Stimulated activated effector memory CD8-positive, alpha-beta T cell treated with anti-CD3 and anti-CD28 coated beads, Interleukin-12 subunit alpha, Interleukin-12 subunit beta, amount 100 ng/mL, for 72 hours (primary cell): Measurements from ENCODE around the gene FAM229A.

Source experiments
- ATAC-seq: fragments of 150-1000 bp; cut with Tn5 transposase; 2 replicates; pipeline ENCODE4 v1.10.0; 2021
- DNase-seq, 2 donors: peaks; one replicate each; pipeline ENCODE4 v3.0.0; 2021 to 2022; ENCODE audit warnings: low spot score in 2 of 2
- H3K27ac Mint-ChIP-seq: one replicate; pipeline ENCODE4 v1.8.0; 2022; ENCODE audit warnings: mild to moderate bottlenecking, mixed read lengths
- H3K36me3 Mint-ChIP-seq: one replicate; pipeline ENCODE4 v1.8.0; 2022; ENCODE audit warnings: mild to moderate bottlenecking, mixed read lengths
- H3K4me1 Mint-ChIP-seq: one replicate; pipeline ENCODE4 v1.8.0; 2022; ENCODE audit warnings: mixed read lengths
- H3K4me3 Mint-ChIP-seq: one replicate; pipeline ENCODE4 v1.8.0; 2022; ENCODE audit warnings: mild to moderate bottlenecking, mixed read lengths
- H3K9me3 Mint-ChIP-seq: one replicate; pipeline ENCODE4 v1.8.0; 2022; ENCODE audit warnings: mixed read lengths

The FAM229A gene

GRCh38 chr1:32331549-32331948 lies 30.7 kb downstream of the FAM229A start:
- no peaks in the 10 kb centered on the region for H3K9me3 Mint-ChIP-seq
- H3K4me3 Mint-ChIP-seq = no peak overlapping the region
- ATAC-seq = no peak
- H3K4me1 Mint-ChIP-seq = peaks cover 25% of the 10 kb centered on the region
- H3K27ac Mint-ChIP-seq = peak overlapping the region; percentile 41
- peaks cover 81% of the 10 kb centered on the region for H3K36me3 Mint-ChIP-seq
- DNase-seq = no peak

DNA sequence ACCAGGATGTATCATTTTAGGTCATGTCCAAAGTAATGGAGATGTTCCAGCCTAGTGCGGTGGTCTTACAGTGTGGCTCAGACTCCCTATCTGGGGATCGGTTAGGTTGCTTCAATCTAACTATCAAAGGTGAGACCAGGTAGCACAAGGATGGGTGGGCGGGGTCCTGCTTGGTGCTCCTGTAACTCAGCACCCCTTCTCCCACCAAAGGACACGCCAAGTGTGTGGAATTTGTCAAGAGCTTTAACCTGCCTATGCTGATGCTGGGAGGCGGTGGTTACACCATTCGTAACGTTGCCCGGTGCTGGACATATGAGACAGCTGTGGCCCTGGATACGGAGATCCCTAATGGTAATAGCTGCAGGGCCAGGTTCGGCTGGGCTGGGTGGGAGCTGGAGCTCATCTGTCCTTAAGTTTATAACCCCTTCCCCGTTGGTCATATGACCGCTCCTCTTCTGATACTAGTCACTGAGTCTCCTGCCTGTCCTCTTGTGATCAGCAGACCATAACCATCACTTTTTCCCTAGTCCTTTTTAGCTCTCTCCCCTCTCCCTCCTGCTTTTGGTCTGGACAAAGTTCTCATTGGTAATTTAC lies 31.6 kb downstream of the FAM229A start:
- no peak overlapping the region for H3K27ac Mint-ChIP-seq
- peaks cover 24% of the 10 kb centered on the region for H3K4me1 Mint-ChIP-seq
- no peak overlapping the region for H3K4me3 Mint-ChIP-seq
- H3K9me3 Mint-ChIP-seq = no peaks in the 10 kb centered on the region
- peaks cover 89% of the 10 kb centered on the region for H3K36me3 Mint-ChIP-seq
- ATAC-seq (no peak), DNase-seq (no peak)

- H3K9me3 Mint-ChIP-seq = no peaks in the 10 kb centered on the region
- ATAC-seq (peak; percentile 31), DNase-seq (no peak)
- peaks cover 22% of the 10 kb centered on the region for H3K4me1 Mint-ChIP-seq
- no peak overlapping the region for H3K4me3 Mint-ChIP-seq
- peaks cover 93% of the 10 kb centered on the region for H3K36me3 Mint-ChIP-seq
- H3K27ac Mint-ChIP-seq = peak overlapping the region; percentile 50
These were observed 32.3 kb downstream of the FAM229A start for GRCh38 chr1:32329931-32330466.

- no peaks in the 10 kb centered on the region for H3K9me3 Mint-ChIP-seq
- H3K4me3 Mint-ChIP-seq = no peak overlapping the region
- peaks cover 92% of the 10 kb centered on the region for H3K36me3 Mint-ChIP-seq
- peaks cover 16% of the 10 kb centered on the region for H3K4me1 Mint-ChIP-seq
- ATAC-seq (no peak), DNase-seq (no peak)
- H3K27ac Mint-ChIP-seq = no peak overlapping the region
These were observed 35.1 kb downstream of the FAM229A start for GRCh38 chr1:32327204-32327603.

GRCh38 chr1:32321712-32322291 lies 40.5 kb downstream of the FAM229A start:
- peak overlapping the region; percentile 14 for H3K4me3 Mint-ChIP-seq
- peaks cover 27% of the 10 kb centered on the region for H3K4me1 Mint-ChIP-seq
- DNase-seq (no peak), ATAC-seq (peak; percentile 65)
- peak overlapping the region; percentile 71 for H3K27ac Mint-ChIP-seq
- H3K36me3 Mint-ChIP-seq = peaks cover 89% of the 10 kb centered on the region
- H3K9me3 Mint-ChIP-seq = no peaks in the 10 kb centered on the region

DNA sequence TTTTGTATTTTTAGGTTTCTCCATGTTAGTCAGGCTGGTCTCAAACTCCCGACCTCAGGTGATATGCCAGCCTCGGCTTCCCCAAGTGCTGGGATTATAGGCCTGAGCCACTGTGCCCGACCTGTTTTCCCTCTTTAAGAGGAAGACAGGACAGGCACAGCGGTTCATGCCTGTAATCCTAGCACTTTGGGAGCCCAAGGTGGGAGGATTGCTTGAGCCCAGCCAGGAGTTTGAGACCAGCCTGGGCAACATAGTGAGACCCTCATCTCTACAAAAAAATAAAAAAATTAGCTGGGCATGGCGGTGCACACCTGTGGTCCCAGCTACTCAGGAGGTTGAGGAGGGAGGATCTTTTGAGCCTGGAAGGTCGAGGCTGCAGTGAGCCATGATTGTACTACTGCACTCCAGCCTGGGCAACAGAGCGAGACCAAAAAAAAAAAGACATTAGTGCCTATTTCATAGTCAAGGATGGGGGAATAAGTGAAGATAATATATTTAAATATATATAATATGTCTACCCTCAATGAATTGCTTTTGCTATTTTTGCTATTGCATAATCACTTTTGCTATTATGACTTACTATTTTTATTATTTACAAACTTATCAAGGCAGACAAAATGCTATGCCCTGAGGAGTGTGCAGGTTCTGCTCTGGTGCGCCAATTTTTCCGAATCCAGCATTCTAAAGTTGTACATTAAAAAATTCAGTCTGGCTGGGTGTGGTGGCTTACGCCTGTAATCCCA lies 44.0 kb downstream of the FAM229A start:
- Mint-ChIP-seq H3K4me3 (no peak overlapping the region), H3K4me1 (peaks cover 36% of the 10 kb centered on the region), H3K36me3 (peaks cover 84% of the 10 kb centered on the region), H3K27ac (peak overlapping the region; percentile 29), H3K9me3 (no peaks in the 10 kb centered on the region)
- no peak for DNase-seq
- no peak for ATAC-seq

GRCh38 chr1:32316903-32317277 lies 45.4 kb downstream of the FAM229A start:
- peaks cover 28% of the 10 kb centered on the region for H3K4me1 Mint-ChIP-seq
- H3K9me3 Mint-ChIP-seq = no peaks in the 10 kb centered on the region
- H3K4me3 Mint-ChIP-seq = no peak overlapping the region
- no peak for ATAC-seq
- peaks cover 83% of the 10 kb centered on the region for H3K36me3 Mint-ChIP-seq
- peak overlapping the region; percentile 56 for H3K27ac Mint-ChIP-seq
- no peak for DNase-seq

GRCh38 chr1:32311709-32312393 lies 50.4 kb downstream of the FAM229A start:
- H3K4me3 Mint-ChIP-seq = no peak overlapping the region
- DNase-seq (no peak), ATAC-seq (no peak)
- H3K36me3 Mint-ChIP-seq = peaks cover 57% of the 10 kb centered on the region
- H3K27ac Mint-ChIP-seq = peak overlapping the region; percentile 7
- H3K4me1 Mint-ChIP-seq = peaks cover 54% of the 10 kb centered on the region
- H3K9me3 Mint-ChIP-seq = no peaks in the 10 kb centered on the region
